Measurements from ENCODE around the gene RBM44.
A peak's percentile ranks its signal among the peaks of the same experiment; 100 is the strongest.
"Not testable (repeated sequence)": the region's sequence is repeated elsewhere in the genome, so short reads cannot be mapped to it uniquely, and the experiment has no call there.

Gene RBM44

DNA sequence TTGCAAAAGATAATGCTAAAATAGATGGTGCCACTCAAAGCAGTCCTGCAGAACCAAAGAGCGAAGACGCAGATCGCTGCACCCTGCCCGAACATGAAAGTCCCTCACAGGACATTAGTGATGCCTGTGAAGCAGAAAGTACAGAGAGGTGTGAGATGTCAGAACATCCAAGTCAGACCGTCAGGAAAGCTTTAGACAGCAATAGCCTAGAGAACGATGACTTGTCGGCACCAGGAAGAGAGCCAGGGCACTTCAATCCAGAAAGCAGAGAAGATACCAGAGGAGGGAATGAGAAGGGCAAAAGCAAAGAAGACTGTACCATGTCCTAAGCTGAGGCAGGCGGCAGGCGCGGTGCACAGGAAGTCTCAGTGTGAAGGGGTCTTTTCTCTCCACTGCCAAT, 34.8 kb upstream of the RBM44 start:
- TF ChIP-seq POLR2AphosphoS5 (IDR thresholded peaks at IDR 0.05; ENCODE audit: low read depth, low read length) (no peak), TAF1 (IDR thresholded peaks at IDR 0.05; ENCODE audit: borderline replicate concordance, low read depth, low read length) (no peak), POLR2A (IDR thresholded peaks at IDR 0.05; ENCODE audit: low read depth, low read length) (no peak)
- DNase-seq (ENCODE audit: insufficient read length) (no peak), FAIRE-seq (peak; percentile 30)

DNA sequence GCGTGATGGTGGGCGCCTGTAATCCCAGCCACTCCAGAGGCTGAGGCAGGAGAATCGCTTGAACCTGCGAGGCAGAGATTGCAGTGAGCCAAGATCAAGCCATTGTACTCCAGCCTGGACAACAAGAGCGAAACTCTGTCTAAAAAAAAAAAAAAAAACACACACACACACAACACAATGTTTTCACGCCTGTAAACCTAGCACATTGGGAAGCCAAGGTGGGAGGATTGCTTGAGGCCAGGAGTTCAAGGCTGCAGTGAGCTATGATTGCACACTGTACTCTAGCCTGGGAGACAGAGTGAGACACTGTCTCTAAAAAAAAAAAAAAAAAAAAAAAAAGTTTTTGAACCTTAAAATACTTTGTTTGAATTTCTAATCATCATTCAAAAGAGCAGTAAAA, 33.5 kb upstream of the RBM44 start:
- not testable (repeated sequence) for DNase-seq (ENCODE audit: insufficient read length); FAIRE-seq

- no peak for DNase-seq (ENCODE audit: insufficient read length)
- TF ChIP-seq POLR2AphosphoS5 (IDR thresholded peaks at IDR 0.05; ENCODE audit: low read depth, low read length) = no peak
- TF ChIP-seq TAF1 (IDR thresholded peaks at IDR 0.05; ENCODE audit: borderline replicate concordance, low read depth, low read length) = no peak
- TF ChIP-seq POLR2A (IDR thresholded peaks at IDR 0.05; ENCODE audit: low read depth, low read length) = no peak
- FAIRE-seq = no peak
Observed at GRCh38 chr2:237765875-237766274, 32.7 kb upstream of the RBM44 start.

DNA sequence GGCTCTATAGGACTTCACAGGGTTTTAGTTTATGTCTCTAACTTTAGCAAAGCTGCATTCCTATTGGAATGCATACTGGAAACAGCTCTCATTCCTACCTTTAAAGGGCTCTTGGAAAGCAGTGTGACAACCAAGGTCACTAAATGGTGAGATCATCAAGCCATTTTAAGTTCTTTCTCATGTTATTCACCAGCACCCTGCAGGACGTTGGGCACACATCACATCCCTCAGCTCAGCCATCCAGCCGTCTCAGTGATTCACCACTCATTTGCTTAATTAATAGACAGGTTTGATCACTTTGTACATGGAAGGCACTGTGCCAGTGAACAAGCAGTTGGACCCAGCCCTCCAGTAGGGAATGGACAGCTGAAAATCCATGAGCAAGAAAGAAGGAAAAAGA, 32.2 kb upstream of the RBM44 start:
- DNase-seq (ENCODE audit: insufficient read length) (no peak), FAIRE-seq (no peak)
- no peak for TF ChIP-seq TAF1 (IDR thresholded peaks at IDR 0.05; ENCODE audit: borderline replicate concordance, low read depth, low read length)
- no peak for TF ChIP-seq POLR2AphosphoS5 (IDR thresholded peaks at IDR 0.05; ENCODE audit: low read depth, low read length)
- no peak for TF ChIP-seq POLR2A (IDR thresholded peaks at IDR 0.05; ENCODE audit: low read depth, low read length)

GRCh38 chr2:237772513-237772912, 26.1 kb upstream of the RBM44 start:
- no peak for TF ChIP-seq POLR2A (IDR thresholded peaks at IDR 0.05; ENCODE audit: low read depth, low read length)
- no peak for TF ChIP-seq TAF1 (IDR thresholded peaks at IDR 0.05; ENCODE audit: borderline replicate concordance, low read depth, low read length)
- TF ChIP-seq POLR2AphosphoS5 (IDR thresholded peaks at IDR 0.05; ENCODE audit: low read depth, low read length) = no peak
- DNase-seq (ENCODE audit: insufficient read length) (no peak), FAIRE-seq (no peak)

DNA sequence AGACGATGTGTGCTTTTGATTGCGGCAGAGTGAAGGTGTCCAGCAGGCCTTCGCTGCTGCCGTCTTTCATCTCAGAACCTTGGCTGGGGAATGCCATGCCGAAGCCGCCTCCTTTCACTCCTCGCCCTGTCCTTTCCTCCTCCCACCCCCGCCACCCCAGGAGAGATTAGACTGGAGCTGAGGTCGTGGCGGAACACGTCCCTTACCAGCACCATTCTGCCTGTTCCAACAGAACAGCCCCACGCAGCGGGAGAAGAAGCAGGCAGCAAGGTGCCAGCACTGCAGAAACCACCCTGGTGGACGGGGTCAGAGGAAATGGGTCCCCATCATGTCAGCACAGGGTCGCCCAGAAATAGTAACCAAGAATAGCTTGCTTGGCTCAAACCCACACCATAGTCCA, 24.8 kb upstream of the RBM44 start:
- FAIRE-seq (no peak), DNase-seq (ENCODE audit: insufficient read length) (no peak)
- TF ChIP-seq POLR2AphosphoS5 (IDR thresholded peaks at IDR 0.05; ENCODE audit: low read depth, low read length) = no peak
- TF ChIP-seq TAF1 (IDR thresholded peaks at IDR 0.05; ENCODE audit: borderline replicate concordance, low read depth, low read length) = no peak
- no peak for TF ChIP-seq POLR2A (IDR thresholded peaks at IDR 0.05; ENCODE audit: low read depth, low read length)

DNA sequence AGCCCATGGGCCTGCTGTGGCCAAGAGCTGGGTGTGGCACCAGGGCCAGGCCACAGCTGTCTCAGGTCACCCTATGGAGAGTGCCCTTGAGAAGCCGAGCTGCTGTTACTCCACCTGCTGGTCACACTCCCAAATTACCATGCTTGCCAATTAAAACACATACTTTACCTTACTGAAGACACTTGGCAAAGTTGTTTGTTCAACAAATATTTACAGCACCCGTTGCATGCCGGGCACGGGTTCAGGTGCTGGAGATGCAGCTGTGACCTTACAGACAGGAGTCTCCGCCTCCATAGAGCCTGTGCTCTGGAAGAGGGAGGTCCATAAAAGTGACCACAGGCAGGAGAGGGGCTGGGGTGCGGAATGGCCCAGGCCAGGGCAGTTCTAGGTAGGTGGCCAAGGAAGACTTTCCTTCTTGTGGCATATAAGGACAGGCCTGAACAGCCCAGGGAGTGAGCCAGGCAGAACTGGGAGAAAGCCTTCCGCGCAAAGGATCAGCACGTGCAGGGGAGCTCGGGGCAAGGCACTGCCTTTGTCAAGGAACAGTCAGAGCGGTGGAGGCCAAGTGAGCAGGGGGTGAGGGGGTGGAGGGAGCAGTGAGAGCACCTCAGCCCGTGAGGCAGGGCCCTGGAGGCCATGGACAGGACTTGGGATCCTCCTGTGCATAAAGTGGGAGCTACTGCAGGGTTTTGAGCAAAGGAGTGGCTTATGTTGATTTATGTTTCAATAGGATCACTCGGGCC, 23.6 kb upstream of the RBM44 start:
- no peak for TF ChIP-seq POLR2AphosphoS5 (IDR thresholded peaks at IDR 0.05; ENCODE audit: low read depth, low read length)
- no peak for TF ChIP-seq TAF1 (IDR thresholded peaks at IDR 0.05; ENCODE audit: borderline replicate concordance, low read depth, low read length)
- TF ChIP-seq POLR2A (IDR thresholded peaks at IDR 0.05; ENCODE audit: low read depth, low read length) = no peak
- peak; percentile 46 for DNase-seq (ENCODE audit: insufficient read length)
- FAIRE-seq = peak; percentile 87

- no peak for DNase-seq (ENCODE audit: insufficient read length)
- FAIRE-seq = no peak
- TF ChIP-seq POLR2AphosphoS5 (IDR thresholded peaks at IDR 0.05; ENCODE audit: low read depth, low read length) = no peak
Observed at GRCh38 chr2:237779521-237779920, 19.1 kb upstream of the RBM44 start.

DNA sequence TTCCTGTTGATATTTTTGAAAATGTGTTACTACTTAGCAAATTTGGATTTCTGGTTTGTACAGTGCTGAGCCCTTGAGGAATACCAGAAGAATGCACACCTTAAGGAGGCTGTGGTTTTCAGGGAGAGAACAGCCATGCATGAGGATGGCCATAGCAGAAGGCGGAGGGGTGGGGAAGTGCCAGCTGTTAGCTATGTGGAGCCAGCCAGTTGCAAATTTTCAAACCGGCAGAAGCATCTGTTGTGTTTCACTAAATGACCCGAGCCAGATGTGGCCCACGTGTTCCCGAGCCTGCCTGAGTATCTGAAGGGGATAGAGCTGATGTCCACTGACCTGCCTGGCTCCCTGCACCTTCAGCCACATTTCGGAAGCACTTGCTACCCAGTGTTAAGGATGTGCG, 16.4 kb upstream of the RBM44 start:
- TF ChIP-seq POLR2AphosphoS5 (IDR thresholded peaks at IDR 0.05; ENCODE audit: low read depth, low read length) (no peak), POLR2A (IDR thresholded peaks at IDR 0.05; ENCODE audit: low read depth, low read length) (no peak), TAF1 (IDR thresholded peaks at IDR 0.05; ENCODE audit: borderline replicate concordance, low read depth, low read length) (no peak)
- FAIRE-seq (no peak), DNase-seq (ENCODE audit: insufficient read length) (no peak)

DNA sequence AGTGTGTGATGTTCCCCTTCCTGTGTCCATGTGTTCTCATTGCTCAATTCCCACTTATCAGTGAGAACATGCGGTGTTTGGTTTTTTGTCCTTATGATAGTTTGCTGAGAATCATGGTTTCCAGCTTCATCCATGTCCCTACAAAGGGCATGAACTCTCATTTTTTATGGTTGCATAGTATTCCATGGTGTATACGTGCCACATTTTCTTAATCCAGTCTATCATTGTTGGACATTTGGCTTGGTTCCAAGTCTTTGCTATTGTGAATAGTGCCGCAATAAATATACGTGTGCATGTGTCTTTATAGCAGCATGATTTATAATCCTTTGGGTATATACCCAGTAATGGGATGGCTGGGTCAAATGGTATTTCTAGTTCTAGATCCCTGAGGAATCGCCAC, 14.9 kb upstream of the RBM44 start:
- not testable (repeated sequence) for DNase-seq (ENCODE audit: insufficient read length); FAIRE-seq

- no peak for DNase-seq (ENCODE audit: insufficient read length)
- no peak for FAIRE-seq
- no peak for TF ChIP-seq TAF1 (IDR thresholded peaks at IDR 0.05; ENCODE audit: borderline replicate concordance, low read depth, low read length)
- TF ChIP-seq POLR2A (IDR thresholded peaks at IDR 0.05; ENCODE audit: low read depth, low read length) = no peak
- no peak for TF ChIP-seq POLR2AphosphoS5 (IDR thresholded peaks at IDR 0.05; ENCODE audit: low read depth, low read length)
Observed at GRCh38 chr2:237786936-237787335, 11.6 kb upstream of the RBM44 start.

DNA sequence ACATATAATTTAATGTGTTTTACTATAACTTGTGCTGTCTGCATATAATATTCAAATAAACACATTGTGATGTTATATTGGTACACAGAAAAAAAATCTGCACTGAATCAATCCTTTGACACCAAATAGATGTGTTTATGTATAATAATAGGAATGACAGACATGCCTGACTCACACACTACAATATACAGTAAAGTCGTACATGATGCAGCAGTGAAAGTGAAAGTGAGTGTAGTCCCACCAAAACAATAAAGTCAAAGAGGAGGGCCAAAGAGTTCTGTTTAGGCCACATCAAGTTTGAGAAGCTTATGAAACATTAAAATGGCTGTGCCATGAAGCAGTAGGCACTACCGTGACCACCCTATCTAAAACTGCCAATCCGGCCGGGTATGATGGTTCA, 8.2 kb upstream of the RBM44 start:
- DNase-seq (ENCODE audit: insufficient read length) = no peak
- no peak for FAIRE-seq
- TF ChIP-seq POLR2AphosphoS5 (IDR thresholded peaks at IDR 0.05; ENCODE audit: low read depth, low read length) (no peak), POLR2A (IDR thresholded peaks at IDR 0.05; ENCODE audit: low read depth, low read length) (no peak), TAF1 (IDR thresholded peaks at IDR 0.05; ENCODE audit: borderline replicate concordance, low read depth, low read length) (no peak)

Data from GM12892 (cell line).